Measurements from ENCODE around the gene SANBR. TPM values are rescaled to one million over a fixed set of nuclear protein-coding genes. Genes with fewer than 3 reads are reported as not detected.
"Not testable (repeated sequence)": the region's sequence is repeated elsewhere in the genome, so short reads cannot be mapped to it uniquely, and the experiment has no call there.

SANBR gene
- total and polyA plus RNA-seq, 2 donors: 5.8 to 6.0 TPM

DNA sequence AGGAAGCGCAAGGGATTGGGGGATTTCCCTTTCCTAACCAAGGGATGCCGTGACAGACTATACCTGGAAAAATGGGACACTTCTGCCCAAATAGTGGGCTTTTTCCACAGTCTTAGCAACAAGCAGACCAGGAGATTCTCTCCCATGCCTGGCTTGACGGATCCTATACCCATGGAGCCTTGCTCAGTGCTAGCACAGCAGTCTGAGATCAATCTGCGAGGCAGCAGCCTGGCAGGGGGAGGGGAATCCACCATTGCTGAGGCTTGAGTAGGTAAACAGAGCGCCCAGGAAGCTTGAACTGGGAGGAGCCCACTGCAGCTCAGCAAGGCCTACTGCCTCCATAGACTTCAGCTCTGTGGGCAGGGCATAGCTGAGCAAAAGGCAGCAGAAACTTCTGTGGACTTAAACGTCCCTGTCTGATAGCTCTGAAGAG, 44.4 kb upstream of the SANBR start:
- peaks cover 6 to 7% of the 10 kb centered on the region in 2 donors for H3K36me3 ChIP-seq (ENCODE audit: control insufficient read depth in 2 of 2, insufficient read depth in 2 of 2, low read length in 1 of 2)
- H3K27ac ChIP-seq (ENCODE audit: low read depth in 1 of 2, low read length in 1 of 2): no peak overlapping the region
- WGBS: 98% methylated on average over 6 of the region's 6 CpGs
- H3K4me1 ChIP-seq (ENCODE audit: control insufficient read depth in 2 of 2, insufficient read depth in 2 of 2, low read length in 2 of 2): peaks cover 0 to 4% of the 10 kb centered on the region in 2 donors
- DNase-seq (ENCODE audit: low read depth in 6 of 9, low spot score in 9 of 9): no peak
- no peak overlapping the region for H3K4me3 ChIP-seq (ENCODE audit: low read length in 2 of 2)
- H3K27me3 ChIP-seq (ENCODE audit: control insufficient read depth in 2 of 2, insufficient read depth in 1 of 2, low read length in 1 of 2): no peaks in the 10 kb centered on the region
- peaks cover 0 to 10% of the 10 kb centered on the region in 2 donors for H3K9me3 ChIP-seq (ENCODE audit: control insufficient read depth in 2 of 2, insufficient read depth in 1 of 2, low read length in 1 of 2)

DNA sequence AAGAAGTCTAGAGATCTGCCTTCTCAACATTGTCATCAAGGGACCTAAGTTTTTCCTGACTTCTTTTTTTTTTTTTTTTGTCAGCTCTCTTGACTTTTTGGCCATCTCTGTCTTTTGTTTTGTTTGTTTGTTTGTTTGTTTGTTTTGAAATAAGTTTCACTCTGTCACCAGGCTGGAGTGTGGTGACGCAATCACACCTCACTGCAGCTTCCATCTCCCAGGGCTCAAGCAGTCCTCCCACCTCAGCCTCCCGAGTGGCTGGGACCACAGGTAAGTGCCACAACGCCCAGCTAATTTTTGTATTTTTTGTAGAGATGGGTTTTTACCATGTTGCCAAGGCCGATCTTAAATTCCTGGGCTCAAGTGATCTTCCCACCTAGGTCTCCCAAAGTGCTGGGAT, 42.0 kb upstream of the SANBR start:
- no peak overlapping the region for H3K4me3 ChIP-seq (ENCODE audit: low read length in 2 of 2)
- no peak overlapping the region for H3K27ac ChIP-seq (ENCODE audit: low read depth in 1 of 2, low read length in 1 of 2)
- no peaks in the 10 kb centered on the region for H3K4me1 ChIP-seq (ENCODE audit: control insufficient read depth in 2 of 2, insufficient read depth in 2 of 2, low read length in 2 of 2)
- peaks cover 6 to 9% of the 10 kb centered on the region in 2 donors for H3K36me3 ChIP-seq (ENCODE audit: control insufficient read depth in 2 of 2, insufficient read depth in 2 of 2, low read length in 1 of 2)
- no peak for DNase-seq (ENCODE audit: low read depth in 6 of 9, low spot score in 9 of 9)
- H3K9me3 ChIP-seq (ENCODE audit: control insufficient read depth in 2 of 2, insufficient read depth in 1 of 2, low read length in 1 of 2): peaks cover 0 to 5% of the 10 kb centered on the region in 2 donors
- H3K27me3 ChIP-seq (ENCODE audit: control insufficient read depth in 2 of 2, insufficient read depth in 1 of 2, low read length in 1 of 2): no peaks in the 10 kb centered on the region
- 97% methylated on average over 4 of the region's 4 CpGs for WGBS

DNA sequence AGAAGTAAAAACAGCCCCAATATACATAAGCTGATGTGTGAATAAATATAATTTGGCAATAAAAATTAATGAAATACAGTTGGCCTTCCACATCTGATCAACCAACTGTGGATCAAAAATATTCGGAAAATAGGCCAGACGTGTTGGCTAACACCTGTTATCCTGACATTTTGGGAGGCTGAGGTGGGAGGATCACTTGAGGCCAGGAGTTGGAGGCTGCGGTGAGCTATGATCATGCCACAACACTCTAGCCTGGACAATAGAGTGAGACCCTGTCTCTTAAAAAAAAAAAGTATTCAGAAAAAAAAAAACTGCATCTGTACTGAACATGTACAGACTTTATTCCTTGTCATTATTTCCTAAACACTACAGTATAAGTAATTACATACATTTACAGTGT, 36.1 kb upstream of the SANBR start:
- peaks cover 8 to 32% of the 10 kb centered on the region in 2 donors for H3K36me3 ChIP-seq (ENCODE audit: control insufficient read depth in 2 of 2, insufficient read depth in 2 of 2, low read length in 1 of 2)

DNA sequence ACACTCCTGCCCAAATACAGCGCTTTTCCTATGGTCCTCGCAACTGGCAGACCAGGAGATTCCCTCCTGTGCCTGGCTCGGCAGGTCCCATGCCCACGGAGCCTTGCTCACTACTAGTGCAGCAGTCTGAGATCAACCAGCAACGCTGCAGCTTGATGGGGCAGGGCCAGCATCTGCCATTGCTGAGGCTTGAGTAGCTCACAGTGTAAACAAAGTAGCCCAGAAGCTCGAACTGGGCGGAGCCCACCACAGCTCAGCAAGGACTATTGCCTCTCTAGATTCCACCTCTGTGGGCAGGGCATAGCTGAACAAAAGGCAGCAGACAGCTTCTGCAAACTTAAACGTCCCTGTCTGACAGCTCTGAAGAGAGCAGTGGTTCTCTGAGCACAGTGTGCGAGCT, 31.1 kb upstream of the SANBR start:
- H3K36me3 ChIP-seq (ENCODE audit: control insufficient read depth in 2 of 2, insufficient read depth in 2 of 2, low read length in 1 of 2): peaks cover 14 to 39% of the 10 kb centered on the region in 2 donors
- not testable (repeated sequence) for H3K9me3 ChIP-seq (ENCODE audit: control insufficient read depth in 2 of 2, insufficient read depth in 1 of 2, low read length in 1 of 2); H3K4me3 ChIP-seq (ENCODE audit: low read length in 2 of 2); H3K4me1 ChIP-seq (ENCODE audit: control insufficient read depth in 2 of 2, insufficient read depth in 2 of 2, low read length in 2 of 2); H3K27ac ChIP-seq (ENCODE audit: low read depth in 1 of 2, low read length in 1 of 2); DNase-seq (ENCODE audit: low read depth in 6 of 9, low spot score in 9 of 9); H3K27me3 ChIP-seq (ENCODE audit: control insufficient read depth in 2 of 2, insufficient read depth in 1 of 2, low read length in 1 of 2)
- WGBS: 97% methylated on average over 9 of the region's 9 CpGs

More for the DNA sequence above, 36.1 kb upstream of the SANBR start:
- 96% methylated on average over 3 of the region's 3 CpGs for WGBS
- H3K27me3 ChIP-seq (ENCODE audit: control insufficient read depth in 2 of 2, insufficient read depth in 1 of 2, low read length in 1 of 2): no peaks in the 10 kb centered on the region
- H3K4me3 ChIP-seq (ENCODE audit: low read length in 2 of 2): no peak overlapping the region
- DNase-seq (ENCODE audit: low read depth in 6 of 9, low spot score in 9 of 9): no peak
- no peaks in the 10 kb centered on the region for H3K9me3 ChIP-seq (ENCODE audit: control insufficient read depth in 2 of 2, insufficient read depth in 1 of 2, low read length in 1 of 2)
- H3K4me1 ChIP-seq (ENCODE audit: control insufficient read depth in 2 of 2, insufficient read depth in 2 of 2, low read length in 2 of 2): no peaks in the 10 kb centered on the region
- no peak overlapping the region for H3K27ac ChIP-seq (ENCODE audit: low read depth in 1 of 2, low read length in 1 of 2)

DNA sequence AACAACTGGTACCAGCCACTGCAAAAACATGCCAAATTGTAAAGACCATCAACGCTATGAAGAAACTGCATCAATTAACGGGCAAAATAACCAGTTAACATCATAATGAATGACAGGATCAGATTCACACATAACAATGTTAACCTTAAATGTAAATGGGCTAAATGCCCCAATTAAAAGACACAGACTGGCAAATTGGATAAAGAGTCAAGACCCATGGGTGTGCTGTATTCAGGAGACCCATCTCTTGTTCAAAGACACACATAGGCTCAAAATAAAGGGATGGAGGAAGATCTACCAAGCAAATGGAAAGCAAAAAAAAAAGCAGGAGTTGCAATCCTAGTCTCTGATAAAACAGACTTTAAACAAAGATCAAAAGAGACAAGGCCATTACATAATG, 29.0 kb upstream of the SANBR start:
- not testable (repeated sequence) for H3K27me3 ChIP-seq (ENCODE audit: control insufficient read depth in 2 of 2, insufficient read depth in 1 of 2, low read length in 1 of 2); H3K9me3 ChIP-seq (ENCODE audit: control insufficient read depth in 2 of 2, insufficient read depth in 1 of 2, low read length in 1 of 2); H3K4me3 ChIP-seq (ENCODE audit: low read length in 2 of 2); H3K4me1 ChIP-seq (ENCODE audit: control insufficient read depth in 2 of 2, insufficient read depth in 2 of 2, low read length in 2 of 2); DNase-seq (ENCODE audit: low read depth in 6 of 9, low spot score in 9 of 9); H3K27ac ChIP-seq (ENCODE audit: low read depth in 1 of 2, low read length in 1 of 2)
- peaks cover 13 to 33% of the 10 kb centered on the region in 2 donors for H3K36me3 ChIP-seq (ENCODE audit: control insufficient read depth in 2 of 2, insufficient read depth in 2 of 2, low read length in 1 of 2)
- WGBS: 99% methylated on average over 2 of the region's 2 CpGs

DNA sequence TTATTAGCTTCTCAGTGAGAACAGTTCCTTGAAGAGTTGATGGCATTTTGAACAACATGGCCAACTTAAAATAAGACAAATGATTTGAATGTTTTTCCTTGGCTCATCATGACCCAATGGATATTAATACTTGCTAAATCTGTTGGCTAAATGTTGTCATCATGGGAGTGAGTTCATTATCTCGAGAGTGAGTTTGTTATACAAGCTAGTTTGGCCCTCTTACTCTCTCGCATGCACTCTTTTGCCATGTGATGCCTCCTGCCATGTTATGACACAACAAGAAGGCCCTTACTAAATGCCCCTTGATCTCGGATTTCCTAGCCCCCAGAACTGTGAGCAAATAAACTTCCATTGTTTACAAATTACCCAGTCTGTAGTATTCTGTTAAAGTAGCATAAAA, 22.9 kb upstream of the SANBR start:
- Histone ChIP-seq H3K36me3 (ENCODE audit: control insufficient read depth in 2 of 2, insufficient read depth in 2 of 2, low read length in 1 of 2) (peaks cover 0 to 12% of the 10 kb centered on the region in 2 donors), H3K4me1 (ENCODE audit: control insufficient read depth in 2 of 2, insufficient read depth in 2 of 2, low read length in 2 of 2) (peaks cover 0 to 3% of the 10 kb centered on the region in 2 donors), H3K4me3 (ENCODE audit: low read length in 2 of 2) (no peak overlapping the region), H3K9me3 (ENCODE audit: control insufficient read depth in 2 of 2, insufficient read depth in 1 of 2, low read length in 1 of 2) (no peaks in the 10 kb centered on the region), H3K27me3 (ENCODE audit: control insufficient read depth in 2 of 2, insufficient read depth in 1 of 2, low read length in 1 of 2) (no peaks in the 10 kb centered on the region), H3K27ac (ENCODE audit: low read depth in 1 of 2, low read length in 1 of 2) (no peak overlapping the region)
- no peak for DNase-seq (ENCODE audit: low read depth in 6 of 9, low spot score in 9 of 9)
- WGBS: 98% methylated on average over 3 of the region's 3 CpGs

DNA sequence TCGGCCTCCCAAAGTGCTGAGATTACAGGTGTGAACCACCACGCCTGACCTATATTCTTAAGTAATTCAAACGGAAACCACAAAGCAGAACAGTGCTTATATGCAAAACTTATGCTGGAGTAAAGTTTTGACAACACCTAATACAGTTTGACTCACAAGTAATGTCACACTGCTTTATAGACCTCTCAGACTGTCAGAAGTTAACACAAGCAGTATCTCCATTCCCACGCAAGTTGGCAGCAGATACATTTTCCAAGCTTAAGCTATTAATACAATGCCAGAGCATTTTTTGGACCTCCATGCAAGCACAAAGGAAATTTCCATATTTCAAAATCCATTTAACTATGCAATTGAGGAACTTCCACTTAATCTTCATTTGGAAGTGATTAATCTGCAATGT, 21.0 kb upstream of the SANBR start:
- Histone ChIP-seq H3K4me1 (ENCODE audit: control insufficient read depth in 2 of 2, insufficient read depth in 2 of 2, low read length in 2 of 2) (peaks cover 0 to 3% of the 10 kb centered on the region in 2 donors), H3K27ac (ENCODE audit: low read depth in 1 of 2, low read length in 1 of 2) (no peak overlapping the region), H3K36me3 (ENCODE audit: control insufficient read depth in 2 of 2, insufficient read depth in 2 of 2, low read length in 1 of 2) (peaks cover 4 to 25% of the 10 kb centered on the region in 2 donors), H3K4me3 (ENCODE audit: low read length in 2 of 2) (no peak overlapping the region), H3K9me3 (ENCODE audit: control insufficient read depth in 2 of 2, insufficient read depth in 1 of 2, low read length in 1 of 2) (no peaks in the 10 kb centered on the region), H3K27me3 (ENCODE audit: control insufficient read depth in 2 of 2, insufficient read depth in 1 of 2, low read length in 1 of 2) (no peaks in the 10 kb centered on the region)
- DNase-seq (ENCODE audit: low read depth in 6 of 9, low spot score in 9 of 9): no peak
- 92% methylated on average over 4 of the region's 4 CpGs for WGBS

DNA sequence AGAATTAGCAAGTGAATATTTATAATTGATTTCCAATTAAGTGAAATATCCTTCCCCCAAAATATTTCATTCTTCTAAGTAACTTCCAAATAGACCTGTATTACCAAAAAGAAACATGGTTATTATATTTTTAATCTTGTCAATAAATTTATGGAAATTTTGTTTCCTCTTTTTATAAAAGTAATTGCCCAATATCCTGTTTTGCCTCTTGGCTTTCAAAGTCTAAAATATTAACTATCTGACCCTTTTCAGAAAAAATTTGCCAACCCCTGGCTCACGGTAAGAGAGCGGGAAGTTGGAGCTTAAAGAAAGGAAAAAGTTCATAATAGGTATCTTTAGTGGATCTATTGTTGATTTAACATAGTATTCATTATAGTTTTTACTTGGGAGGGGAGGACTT, 20.4 kb upstream of the SANBR start:
- Histone ChIP-seq H3K27ac (ENCODE audit: low read depth in 1 of 2, low read length in 1 of 2) (no peak overlapping the region), H3K4me1 (ENCODE audit: control insufficient read depth in 2 of 2, insufficient read depth in 2 of 2, low read length in 2 of 2) (peaks cover 0 to 3% of the 10 kb centered on the region in 2 donors), H3K4me3 (ENCODE audit: low read length in 2 of 2) (no peak overlapping the region), H3K27me3 (ENCODE audit: control insufficient read depth in 2 of 2, insufficient read depth in 1 of 2, low read length in 1 of 2) (no peaks in the 10 kb centered on the region), H3K9me3 (ENCODE audit: control insufficient read depth in 2 of 2, insufficient read depth in 1 of 2, low read length in 1 of 2) (no peaks in the 10 kb centered on the region), H3K36me3 (ENCODE audit: control insufficient read depth in 2 of 2, insufficient read depth in 2 of 2, low read length in 1 of 2) (peaks cover 4 to 25% of the 10 kb centered on the region in 2 donors)
- WGBS: 97% methylated on average over 2 of the region's 2 CpGs
- no peak for DNase-seq (ENCODE audit: low read depth in 6 of 9, low spot score in 9 of 9)

DNA sequence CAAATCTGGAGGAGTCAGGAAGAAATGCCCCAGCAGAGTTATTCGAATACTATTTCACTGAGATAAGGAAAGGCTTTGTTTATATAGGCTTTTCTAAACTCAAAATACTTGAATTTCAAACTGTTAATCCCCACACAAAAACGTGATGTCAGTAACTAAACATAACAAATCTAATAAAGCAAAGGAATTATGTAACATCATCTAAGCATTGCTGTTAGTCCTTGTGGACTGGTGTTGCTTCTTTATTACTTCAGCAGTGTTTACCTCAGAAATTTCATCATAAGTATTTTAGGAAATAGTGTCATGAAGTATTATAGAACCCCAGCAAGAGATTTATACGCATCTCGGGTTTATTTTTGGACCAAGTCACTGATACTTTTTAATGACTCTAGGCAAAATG, 19.7 kb upstream of the SANBR start:
- 83% methylated on average over 4 of the region's 4 CpGs for WGBS
- peaks cover 4 to 25% of the 10 kb centered on the region in 2 donors for H3K36me3 ChIP-seq (ENCODE audit: control insufficient read depth in 2 of 2, insufficient read depth in 2 of 2, low read length in 1 of 2)
- H3K27ac ChIP-seq (ENCODE audit: low read depth in 1 of 2, low read length in 1 of 2): no peak overlapping the region
- H3K4me3 ChIP-seq (ENCODE audit: low read length in 2 of 2): no peak overlapping the region
- DNase-seq (ENCODE audit: low read depth in 6 of 9, low spot score in 9 of 9): no peak
- peaks cover 0 to 3% of the 10 kb centered on the region in 2 donors for H3K4me1 ChIP-seq (ENCODE audit: control insufficient read depth in 2 of 2, insufficient read depth in 2 of 2, low read length in 2 of 2)
- no peaks in the 10 kb centered on the region for H3K9me3 ChIP-seq (ENCODE audit: control insufficient read depth in 2 of 2, insufficient read depth in 1 of 2, low read length in 1 of 2)
- no peaks in the 10 kb centered on the region for H3K27me3 ChIP-seq (ENCODE audit: control insufficient read depth in 2 of 2, insufficient read depth in 1 of 2, low read length in 1 of 2)

DNA sequence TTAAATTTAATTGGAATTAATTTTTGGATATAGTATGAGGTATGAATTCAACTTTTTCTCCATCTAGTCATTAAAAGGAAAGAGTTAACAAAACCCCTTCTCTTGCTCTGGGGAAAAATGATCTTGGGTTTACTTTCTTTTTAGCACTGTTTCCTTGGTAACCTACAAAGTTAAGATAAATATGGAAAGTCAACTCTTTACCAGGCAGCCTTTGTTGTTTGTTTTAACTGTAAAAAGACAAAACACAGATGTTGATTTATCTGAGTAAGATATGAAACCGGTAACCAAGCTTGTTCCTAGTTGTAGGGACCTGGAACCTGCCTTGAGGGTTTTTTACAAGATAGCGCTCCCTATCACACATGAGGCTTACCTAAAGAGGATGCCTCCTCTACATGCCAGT, 10.1 kb upstream of the SANBR start:
- 31% methylated on average over 2 of the region's 2 CpGs for WGBS

More for the DNA sequence above, 10.1 kb upstream of the SANBR start:
- no peaks in the 10 kb centered on the region for H3K9me3 ChIP-seq (ENCODE audit: control insufficient read depth in 2 of 2, insufficient read depth in 1 of 2, low read length in 1 of 2)
- peak in 7 of 9 donors; percentile 9 to 63 (median 37) for DNase-seq (ENCODE audit: low read depth in 6 of 9, low spot score in 9 of 9)
- peaks cover 3 to 9% of the 10 kb centered on the region in 2 donors for H3K4me1 ChIP-seq (ENCODE audit: control insufficient read depth in 2 of 2, insufficient read depth in 2 of 2, low read length in 2 of 2)
- no peaks in the 10 kb centered on the region for H3K27me3 ChIP-seq (ENCODE audit: control insufficient read depth in 2 of 2, insufficient read depth in 1 of 2, low read length in 1 of 2)
- H3K4me3 ChIP-seq (ENCODE audit: low read length in 2 of 2): no peak overlapping the region
- peaks cover 0 to 6% of the 10 kb centered on the region in 2 donors for H3K36me3 ChIP-seq (ENCODE audit: control insufficient read depth in 2 of 2, insufficient read depth in 2 of 2, low read length in 1 of 2)
- H3K27ac ChIP-seq (ENCODE audit: low read depth in 1 of 2, low read length in 1 of 2): peak overlapping the region; percentile 25 to 90

Measured in thymus (tissue), 11 donors.